GM19397 (cell line): ENCODE results near the gene FRMD3.
A peak's percentile ranks its signal among the peaks of the same experiment; 100 is the strongest.

ENCODE experiments used
- ATAC-seq: cut with Tn5 transposase; IDR thresholded peaks from one replicate; pipeline ENCODE4 v1.9.1; 2021; ENCODE audit warnings: mild to moderate bottlenecking, moderate library complexity; ENCODE audit not compliant: unreplicated experiment

Gene FRMD3

GRCh38 chr9:83245979-83246659 lies 292.1 kb downstream of the FRMD3 start:
- ATAC-seq, result no peak

DNA sequence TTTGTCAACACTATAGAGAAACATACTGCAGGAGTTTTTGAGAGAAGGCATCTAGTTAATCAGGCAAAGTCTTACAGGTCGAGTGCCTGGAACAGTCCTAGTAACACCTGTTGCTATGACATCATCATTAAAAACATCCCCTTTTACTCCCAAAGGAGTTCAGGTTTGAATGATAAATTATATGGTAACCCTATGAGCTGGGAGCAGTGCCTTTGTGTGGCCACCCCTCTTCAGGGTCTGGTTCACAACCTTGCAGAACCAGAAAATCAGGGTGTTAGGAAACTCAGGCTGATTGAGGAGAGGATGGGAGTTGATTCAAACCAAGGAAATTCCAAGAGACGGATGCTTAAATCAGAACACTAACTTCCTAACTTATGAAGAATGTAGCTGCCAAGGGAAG lies 296.1 kb downstream of the FRMD3 start:
- ATAC-seq, result no peak

DNA sequence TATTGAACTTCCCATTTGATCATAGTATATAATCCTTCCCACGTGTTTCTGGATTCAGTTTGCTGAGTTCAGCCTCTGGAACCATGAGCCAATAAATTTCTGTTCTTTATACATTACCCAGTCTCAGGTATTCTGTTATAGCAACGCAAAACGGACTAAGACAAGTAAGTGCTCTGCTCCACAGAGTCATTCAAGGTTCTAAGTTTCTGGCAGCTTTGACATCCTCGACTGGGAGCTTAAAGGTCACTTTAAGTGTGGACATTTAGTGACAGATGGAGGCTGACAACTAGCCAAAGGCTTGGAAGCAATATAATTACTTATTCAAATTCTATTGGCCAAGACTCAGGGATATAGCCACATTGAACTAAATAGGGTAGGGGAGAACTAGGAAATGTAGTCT lies 297.5 kb downstream of the FRMD3 start:
- no peak for ATAC-seq

DNA sequence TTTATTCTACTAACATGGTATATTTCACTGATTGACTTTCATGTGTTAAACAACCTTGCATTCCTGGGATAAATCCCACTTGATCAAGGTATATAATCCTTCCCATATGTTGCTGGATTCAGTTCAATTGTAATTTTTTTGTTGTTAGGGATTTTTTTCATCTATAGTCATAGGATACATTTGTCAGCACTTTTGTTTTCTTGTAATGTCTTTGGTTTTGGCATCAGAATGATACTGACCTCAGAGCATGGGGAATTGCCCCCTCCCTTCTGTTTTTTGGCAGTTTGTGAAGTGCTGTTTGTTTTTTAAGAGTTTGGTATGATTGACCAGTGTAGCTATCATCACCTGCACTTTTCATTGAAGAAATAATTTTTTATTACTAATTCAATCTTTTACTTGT lies 298.5 kb downstream of the FRMD3 start:
- ATAC-seq, result no peak

DNA sequence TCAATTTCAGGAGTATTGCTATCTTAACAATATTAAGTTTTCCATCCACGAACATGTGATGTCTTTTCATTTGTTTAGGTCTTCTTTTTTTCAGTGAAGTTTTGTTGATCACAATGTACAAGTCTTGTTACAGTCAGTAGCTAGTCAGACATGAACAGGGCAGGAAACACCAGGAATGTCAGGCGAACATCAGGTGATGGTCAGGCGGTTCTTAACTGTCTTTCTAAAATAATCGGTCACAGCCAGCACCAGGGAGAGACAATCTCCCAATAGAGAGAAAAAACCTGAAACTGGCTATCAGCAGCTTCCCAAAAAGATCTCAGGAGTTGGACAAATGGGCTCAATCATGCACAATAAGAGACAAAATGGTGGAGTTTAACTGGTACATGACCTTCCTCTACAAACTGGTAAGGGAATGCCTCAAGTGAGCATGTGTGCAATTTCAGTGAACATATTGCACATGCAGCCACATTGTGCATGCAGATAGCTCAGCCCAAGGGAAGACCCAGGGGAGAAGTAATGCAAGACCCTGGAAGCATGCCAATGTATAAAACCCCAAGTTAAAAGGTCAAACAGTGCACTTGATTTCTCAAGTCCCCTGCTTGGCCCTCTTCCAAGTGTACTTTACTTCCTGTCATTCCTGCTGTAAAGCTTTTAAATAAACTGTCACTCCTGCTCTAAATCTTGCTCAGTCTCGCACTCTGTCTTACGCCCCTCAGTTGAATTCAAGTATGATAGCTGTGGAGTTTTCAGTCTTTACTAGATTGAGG lies 299.1 kb downstream of the FRMD3 start:
- ATAC-seq, result no peak

DNA sequence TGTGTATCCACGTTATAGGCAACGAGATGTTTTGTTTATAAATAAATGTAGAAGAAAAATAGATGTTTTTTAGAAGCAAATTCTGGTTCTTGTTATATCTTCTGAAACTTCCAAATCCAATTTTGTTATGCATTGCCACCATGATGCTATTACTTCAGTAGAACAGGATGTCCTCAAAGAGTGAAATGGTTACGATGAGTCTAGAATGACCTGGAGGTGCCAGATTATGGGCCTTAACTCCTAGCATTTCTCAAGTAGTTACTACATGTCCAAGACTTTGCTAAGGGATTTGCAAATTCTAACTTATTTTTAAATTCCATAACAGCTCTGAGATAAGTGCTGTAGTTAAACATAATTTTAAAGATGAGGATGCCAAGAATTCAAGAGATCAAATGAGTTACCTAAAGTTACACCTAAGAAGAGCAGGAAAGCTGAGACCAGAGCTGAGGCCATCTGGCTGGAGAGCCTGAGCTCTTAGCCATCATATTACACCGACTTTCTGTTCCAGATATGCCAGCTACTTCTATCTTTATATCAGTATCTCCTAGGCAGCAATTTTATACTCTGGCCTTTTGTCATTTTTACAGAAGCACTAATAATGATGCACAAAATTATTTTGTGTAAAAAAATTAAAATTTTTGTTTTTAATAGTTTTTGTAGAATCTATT lies 302.0 kb downstream of the FRMD3 start:
- no peak for ATAC-seq

DNA sequence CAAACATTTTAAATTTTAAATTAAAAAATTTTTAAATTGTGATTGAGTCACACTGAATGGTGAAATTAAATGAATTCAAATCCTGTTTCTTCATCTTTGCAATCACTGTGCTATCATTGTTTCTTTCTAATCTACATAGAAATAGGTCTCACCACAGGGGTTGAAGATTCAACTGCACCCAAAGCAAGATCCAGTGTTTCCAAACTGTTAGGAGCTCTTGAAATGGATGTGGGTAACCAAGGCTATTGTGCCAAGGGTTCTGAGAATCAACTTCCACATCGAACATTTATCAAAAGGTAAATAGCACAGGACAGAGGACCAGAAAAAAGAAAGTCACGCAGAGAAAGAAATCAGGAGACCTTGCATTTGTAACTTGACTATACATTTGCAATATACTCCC lies 302.7 kb downstream of the FRMD3 start:
- no peak for ATAC-seq

- no peak for ATAC-seq
These were observed 303.7 kb downstream of the FRMD3 start for GRCh38 chr9:83234541-83234940.

DNA sequence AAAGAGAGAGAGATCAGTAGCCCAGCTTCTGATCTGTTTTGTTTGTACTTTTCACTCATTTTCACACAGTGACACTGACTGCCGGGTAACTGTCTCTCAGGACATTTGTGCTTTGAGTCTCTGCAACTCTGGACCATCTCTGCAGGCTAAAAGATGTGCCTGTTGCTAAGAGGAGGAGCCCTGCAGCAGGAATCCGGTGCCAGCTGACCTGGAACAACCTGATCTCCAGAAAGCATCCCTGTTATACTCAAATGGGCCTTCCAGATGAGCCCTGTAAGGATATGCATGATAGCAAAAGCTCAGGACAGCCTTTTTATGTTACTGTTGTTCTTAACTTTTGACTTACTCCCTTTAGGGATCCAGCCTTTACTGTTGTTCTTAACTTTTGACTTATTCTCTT lies 304.6 kb downstream of the FRMD3 start:
- ATAC-seq, result no peak

DNA sequence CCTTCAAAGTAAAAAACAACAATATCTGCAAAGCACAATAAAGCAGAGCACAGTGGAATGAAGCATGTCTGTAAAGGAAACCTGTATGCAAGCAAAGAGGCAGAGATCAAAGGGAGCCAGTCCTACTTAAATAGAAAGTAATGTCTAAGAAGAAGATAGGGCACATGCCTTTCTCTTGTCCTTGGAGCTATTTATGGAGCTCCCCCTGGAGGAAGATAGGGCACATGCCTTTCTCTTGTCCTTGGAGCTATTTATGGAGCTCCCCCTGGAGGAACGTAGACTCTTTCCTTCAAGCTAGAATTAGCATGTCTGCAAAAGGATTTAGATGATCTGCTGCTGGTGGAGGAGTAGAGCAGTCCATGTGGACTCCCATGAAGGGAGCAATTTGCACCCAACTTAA lies 307.2 kb downstream of the FRMD3 start:
- no peak for ATAC-seq

DNA sequence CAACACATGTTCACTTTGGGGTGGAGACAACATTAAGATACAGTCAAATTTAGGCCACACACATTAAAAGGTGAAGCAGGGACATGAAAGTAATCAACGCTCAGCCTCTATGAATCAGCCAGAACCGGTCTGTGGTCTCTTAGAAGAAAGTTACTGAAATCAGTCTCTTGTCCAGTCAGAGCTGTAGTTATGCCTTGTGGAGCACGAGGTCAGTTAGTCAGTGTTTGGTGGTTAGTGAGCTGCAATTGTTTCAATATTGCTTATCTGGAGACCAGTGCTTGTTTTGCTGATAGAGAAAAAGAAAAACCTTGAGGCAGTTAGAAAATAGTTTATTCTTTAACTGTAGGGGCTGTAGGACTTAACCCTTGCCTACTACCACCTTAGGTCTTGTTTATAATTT lies 317.5 kb downstream of the FRMD3 start:
- peak; percentile 84 for ATAC-seq

- no peak for ATAC-seq
These were observed 318.2 kb downstream of the FRMD3 start for GRCh38 chr9:83219924-83220438.

DNA sequence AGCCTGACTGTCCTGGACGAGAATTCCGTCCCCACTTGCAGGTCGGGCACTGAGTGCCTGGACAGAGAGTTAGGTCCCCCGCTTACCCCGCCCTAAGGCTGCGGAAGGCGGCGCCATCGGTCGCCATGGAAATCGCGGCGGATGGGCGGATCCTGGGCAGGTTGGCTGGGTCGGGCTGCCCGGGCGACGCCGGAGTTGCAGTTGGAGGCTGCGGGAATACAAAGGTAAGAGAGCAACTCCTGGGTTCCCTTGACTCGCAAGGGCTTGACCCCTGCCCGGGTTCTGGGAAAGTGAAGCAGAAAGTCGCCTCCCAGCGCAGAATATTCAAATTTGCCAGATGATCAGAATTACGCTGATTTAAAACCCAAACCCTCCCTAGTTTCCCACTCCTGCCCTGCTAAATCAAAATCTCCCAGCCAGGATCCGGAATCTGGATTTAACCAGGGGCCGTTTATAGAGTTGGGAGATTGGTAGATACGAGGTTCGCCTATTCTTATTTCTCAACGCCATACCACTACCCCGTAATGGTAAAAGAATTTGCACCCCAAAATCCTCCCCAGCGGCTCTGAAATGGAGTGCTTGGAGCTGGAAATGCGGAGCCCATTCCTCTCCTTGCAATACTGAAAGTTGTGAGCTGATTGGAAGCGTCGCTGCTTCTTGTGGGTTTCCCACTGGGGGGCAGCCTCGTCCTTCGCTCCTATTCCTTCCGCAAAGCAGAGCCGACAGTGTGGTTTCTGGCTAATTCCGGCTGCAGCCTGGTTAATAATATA lies 318.9 kb downstream of the FRMD3 start:
- peak; percentile 57 for ATAC-seq

DNA sequence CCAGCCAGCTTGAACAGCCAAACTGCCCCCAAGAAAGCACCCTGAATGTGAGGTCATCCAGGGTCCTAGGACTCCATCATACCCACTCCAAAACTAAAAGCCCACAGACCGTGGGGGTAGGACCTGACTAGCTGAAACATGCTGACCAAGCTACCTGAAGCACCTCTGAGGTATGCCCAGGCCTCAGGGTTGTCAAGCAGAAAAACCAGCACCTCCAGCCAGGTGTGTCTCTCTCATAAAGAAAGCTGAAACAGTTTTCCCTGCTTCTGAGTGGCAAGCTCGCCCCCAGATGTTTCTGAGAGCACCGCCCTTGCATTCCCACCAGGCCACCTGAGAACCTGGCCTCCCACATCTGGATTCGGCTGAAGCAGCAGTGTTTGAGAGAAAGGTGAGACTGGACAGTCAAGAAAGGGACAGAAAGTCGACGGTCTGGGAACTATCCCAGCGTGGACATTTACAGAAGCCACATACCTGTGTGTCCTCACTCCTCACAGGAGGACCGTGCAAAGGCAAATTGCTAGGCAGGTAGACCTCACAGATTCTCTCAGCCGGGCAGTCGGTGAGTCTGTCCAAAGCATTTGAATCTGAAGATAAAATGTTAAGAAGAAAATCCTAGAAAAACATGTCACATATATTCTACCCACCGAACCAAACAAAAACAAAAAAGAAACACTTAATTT lies 319.6 kb downstream of the FRMD3 start:
- no peak for ATAC-seq

DNA sequence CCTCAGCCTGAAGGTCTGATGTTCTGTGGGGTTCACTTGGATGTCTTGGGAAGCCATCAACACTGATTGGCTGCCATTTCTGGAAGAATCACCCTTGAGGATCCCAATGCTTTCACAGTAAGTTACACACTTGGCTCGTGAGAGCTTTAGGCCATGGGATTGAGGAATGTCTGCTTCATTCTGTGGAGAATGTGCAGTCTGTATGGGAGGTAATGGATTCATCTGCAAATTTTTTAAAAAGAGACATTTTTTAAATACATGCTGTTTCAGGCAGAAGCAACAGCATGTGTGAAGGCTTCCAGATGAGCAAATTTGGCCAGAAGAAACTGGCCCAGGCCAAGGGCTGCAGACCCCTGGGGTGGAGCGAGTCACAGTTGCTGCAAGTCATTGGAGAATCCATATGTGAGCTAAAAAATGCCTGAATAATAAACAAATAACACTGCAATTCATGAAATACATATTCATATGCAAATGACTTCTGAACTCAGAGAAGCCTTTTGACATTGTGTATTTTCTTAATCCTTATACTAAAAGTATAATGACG lies 328.9 kb downstream of the FRMD3 start:
- ATAC-seq, result no peak

GRCh38 chr9:83208065-83208850 lies 329.9 kb downstream of the FRMD3 start:
- no peak for ATAC-seq

- no peak for ATAC-seq
These were observed 334.2 kb downstream of the FRMD3 start for GRCh38 chr9:83204047-83204446.

GRCh38 chr9:83200531-83200930 lies 337.7 kb downstream of the FRMD3 start:
- no peak for ATAC-seq

DNA sequence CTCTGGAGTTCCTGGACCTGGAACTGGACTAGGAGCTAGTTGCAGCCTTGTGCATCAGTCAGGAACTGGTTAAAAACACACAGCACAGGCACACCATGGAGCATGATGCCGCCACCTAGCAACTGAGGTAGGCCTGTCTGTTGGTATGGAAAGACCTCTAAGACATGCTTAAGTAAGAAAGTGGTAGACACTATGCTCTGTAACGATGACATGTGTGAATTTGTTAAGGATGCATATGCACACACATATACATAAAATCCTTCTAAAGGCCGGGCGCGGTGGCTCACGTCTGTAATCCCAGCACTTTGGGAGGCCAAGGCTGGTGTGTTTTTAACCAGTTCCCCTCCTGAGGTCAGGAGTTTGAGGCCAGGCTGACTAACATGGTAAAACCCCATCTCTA lies 338.4 kb downstream of the FRMD3 start:
- ATAC-seq, result no peak
